A673 (cell line): ENCODE results near the gene ARL16. TPM values are rescaled to one million over a fixed set of nuclear protein-coding genes. Genes with fewer than 3 reads are reported as not detected.

ENCODE experiments used
- BruUV-seq: library from RNA; stranded (reverse); fragments of 400-500 nt; replicated peaks from 2 replicates; lab custom pipeline; 2021; lab: Mats Ljungman, UMichigan
- CTCF ChIA-PET: fragments of 300-600 bp; sonication (Branson Sonifier 250); formaldehyde crosslinking; loops from one replicate; lab custom pipeline; 2022; ENCODE audit warnings: antibody characterized with exemption; lab: Charles Lee
- POLR2A ChIA-PET: fragments of 300-600 bp; sonication (Branson Sonifier 250); formaldehyde crosslinking; loops from one replicate; lab custom pipeline; 2022; ENCODE audit warnings: antibody characterized with exemption; ENCODE audit not compliant: low non-redundant PET; lab: Charles Lee
- DNase-seq: peaks from one replicate; pipeline ENCODE4 v3.0.0-alpha.2; 2015; ENCODE audit warnings: low spot score
- H3K27ac ChIP-seq: fragments of 200-600 bp; sonication (generic); 2 replicates; pipeline ENCODE4 v1.5.1; 2016; ENCODE audit warnings: mixed run types, low read depth, mild to moderate bottlenecking, mixed read lengths, antibody characterized with exemption, low read length; ENCODE audit not compliant: poor library complexity, severe bottlenecking
- H3K27me3 ChIP-seq: fragments of 200-600 bp; sonication (generic); replicated peaks from 2 replicates; pipeline ENCODE4 v1.6.1; 2017; ENCODE audit warnings: mixed run types, low read depth, mild to moderate bottlenecking, mixed read lengths, antibody characterized with exemption, low read length; ENCODE audit not compliant: insufficient read depth, poor library complexity
- H3K36me3 ChIP-seq: fragments of 200-600 bp; sonication (generic); 2 replicates; pipeline ENCODE4 v1.6.1; 2016; ENCODE audit warnings: mixed run types, mild to moderate bottlenecking, mixed read lengths, antibody characterized with exemption, low read length; ENCODE audit not compliant: insufficient read depth, poor library complexity, severe bottlenecking
- H3K4me1 ChIP-seq: fragments of 200-600 bp; sonication (generic); 2 replicates; pipeline ENCODE4 v1.6.1; 2017; ENCODE audit warnings: mixed run types, mild to moderate bottlenecking, mixed read lengths, antibody characterized with exemption, low read length; ENCODE audit not compliant: insufficient read depth, poor library complexity, severe bottlenecking
- H3K4me3 ChIP-seq: fragments of 200-600 bp; sonication (generic); 2 replicates; pipeline ENCODE4 v1.5.1; 2016; ENCODE audit warnings: low read depth, mixed run types, mild to moderate bottlenecking, mixed read lengths, low read length; ENCODE audit not compliant: poor library complexity, severe bottlenecking
- H3K9me3 ChIP-seq: fragments of 200-600 bp; sonication (generic); 2 replicates; pipeline ENCODE4 v1.6.1; 2016; ENCODE audit warnings: mixed run types, low read depth, mild to moderate bottlenecking, mixed read lengths, antibody characterized with exemption, low read length; ENCODE audit not compliant: poor library complexity, severe bottlenecking
- CTCF ChIP-seq: fragments of 300-800, 200-600 bp; sonication (generic); conservative IDR thresholded peaks from 2 replicates; pipeline ENCODE4 v1.5.1; 2017; ENCODE audit warnings: low read depth, mild to moderate bottlenecking, antibody characterized with exemption, low read length, moderate library complexity, mixed read lengths
- EZH2 ChIP-seq: fragments of 200-600 bp; sonication (generic); IDR thresholded peaks from 2 replicates; pipeline ENCODE4 v1.6.1; 2017; ENCODE audit warnings: borderline replicate concordance, low read depth, mild to moderate bottlenecking, mixed read lengths, antibody characterized with exemption, low read length; ENCODE audit not compliant: poor library complexity, severe bottlenecking
- intact Hi-C: fragments of 100-400 bp; cut with micrococcal nuclease; formaldehyde crosslinking; loops from one replicate; pipeline ENCODE4 v1.10.0; 2022; ENCODE audit not compliant: unreplicated experiment
- total RNA-seq: library from RNA; stranded (reverse); gene quantifications from 2 replicates; pipeline ENCODE4 v1.2.3, GENCODE V29; 2021

The ARL16 gene
- total RNA-seq, 1 experiment from 2014 or later = 62.8 TPM

DNA sequence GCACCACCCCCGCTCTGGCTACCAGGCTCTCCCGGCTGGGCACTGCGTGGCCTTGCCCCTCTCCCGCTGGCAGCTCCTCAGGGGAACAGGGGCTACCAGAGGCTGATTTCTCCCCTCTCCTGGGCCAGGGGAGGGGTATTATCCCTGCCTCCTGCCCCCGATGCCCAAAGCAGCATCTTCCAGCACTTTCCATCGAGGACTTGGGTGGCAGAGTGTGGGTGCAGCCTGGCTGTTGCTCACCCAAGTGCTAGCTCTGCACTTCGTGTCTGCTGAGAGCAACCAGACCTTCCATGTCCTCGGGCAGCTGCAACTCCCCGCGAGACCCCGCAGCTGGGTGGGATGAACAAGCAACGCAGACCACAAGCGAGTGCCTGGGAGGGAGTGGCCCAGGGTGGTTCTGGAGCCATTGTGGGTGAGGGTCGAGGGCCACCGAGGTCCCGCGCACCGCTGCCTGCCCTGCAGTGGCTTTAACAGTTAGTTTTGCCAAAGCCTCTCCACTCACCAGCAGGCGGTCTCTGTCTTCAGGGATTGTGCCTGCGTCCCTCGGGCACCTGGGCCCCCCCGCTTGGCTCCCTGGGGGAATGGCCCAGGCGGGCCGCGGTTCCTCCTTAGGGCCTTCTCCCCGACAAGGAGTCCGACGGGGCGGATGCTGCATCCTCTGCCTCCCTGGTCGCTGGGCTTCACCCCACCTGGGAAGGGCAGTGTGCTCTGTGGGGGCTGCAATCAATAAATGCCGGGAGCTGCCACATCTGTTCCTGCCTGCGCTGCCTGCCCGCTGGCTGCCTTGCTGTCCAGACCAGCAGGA, 36.9 kb upstream of the ARL16 start:
- H3K9me3 ChIP-seq = no peaks in the 10 kb centered on the region
- no peak for DNase-seq
- ChIA-PET POLR2A (no interaction called here), CTCF (no interaction called here)
- H3K27me3 ChIP-seq = no peaks in the 10 kb centered on the region
- peaks cover 11% of the 10 kb centered on the region for H3K4me1 ChIP-seq
- BruUV-seq = no TSS peak
- H3K36me3 ChIP-seq = peaks cover 12% of the 10 kb centered on the region
- no peak overlapping the region for H3K4me3 ChIP-seq
- TF ChIP-seq CTCF (no peak), EZH2 (no peak)
- no peak overlapping the region for H3K27ac ChIP-seq
- intact Hi-C loops = no loop called here

DNA sequence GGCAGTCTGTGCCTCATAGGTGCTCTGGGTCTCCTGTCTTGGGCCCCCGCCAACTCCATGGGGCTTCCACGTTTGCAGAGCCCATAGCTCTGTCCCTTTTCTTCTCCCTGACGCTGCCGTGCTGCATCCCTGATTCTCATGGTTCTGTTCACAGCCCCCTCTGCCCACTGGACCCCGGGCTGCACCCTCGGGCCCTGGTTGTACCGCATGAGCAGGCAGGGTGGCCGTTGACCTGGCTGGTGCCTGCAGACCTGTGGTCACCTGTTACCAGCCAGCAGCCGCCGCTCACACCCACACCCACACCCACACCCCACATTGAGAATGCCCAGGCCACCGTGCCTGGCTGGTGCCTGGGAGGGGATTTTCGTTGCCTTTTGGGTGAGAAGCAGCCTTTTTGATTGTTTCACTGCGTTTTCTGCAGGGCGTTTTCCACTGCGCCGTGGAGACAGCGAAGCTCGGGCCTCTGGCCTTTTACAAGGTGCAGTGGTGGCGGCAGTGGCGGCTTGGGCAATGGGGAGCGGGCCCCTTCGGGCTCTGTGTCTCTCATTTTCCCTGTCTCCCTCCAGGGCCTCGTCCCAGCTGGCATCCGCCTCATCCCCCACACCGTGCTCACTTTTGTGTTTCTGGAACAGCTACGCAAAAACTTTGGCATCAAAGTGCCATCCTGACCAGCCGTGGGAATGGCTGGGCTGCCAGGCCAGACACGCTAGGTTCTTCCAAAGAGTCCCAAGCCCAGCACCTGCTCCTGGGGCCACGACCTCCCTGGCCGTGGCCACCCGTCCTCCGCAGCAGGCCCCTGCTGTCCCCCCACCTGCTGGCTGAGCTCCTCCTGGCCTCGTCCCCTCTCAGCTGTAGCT, 36.0 kb upstream of the ARL16 start:
- H3K4me3 ChIP-seq = no peak overlapping the region
- intact Hi-C loops = no loop called here
- peaks cover 11% of the 10 kb centered on the region for H3K4me1 ChIP-seq
- no peak overlapping the region for H3K27ac ChIP-seq
- H3K9me3 ChIP-seq = no peaks in the 10 kb centered on the region
- BruUV-seq = no TSS peak
- CTCF ChIA-PET = no interaction called here
- POLR2A ChIA-PET = interaction anchor here (0.5 kb wide), 1 partner anchor 20 kb away, joined by 9 read pairs; no protein-coding TSS in a partner anchor
- TF ChIP-seq CTCF = no peak
- no peak for TF ChIP-seq EZH2
- peaks cover 17% of the 10 kb centered on the region for H3K36me3 ChIP-seq
- H3K27me3 ChIP-seq = no peaks in the 10 kb centered on the region
- DNase-seq = no peak

GRCh38 chr17:81717766-81718089, 34.1 kb upstream of the ARL16 start:
- Histone ChIP-seq H3K9me3 (no peaks in the 10 kb centered on the region), H3K4me3 (no peak overlapping the region), H3K27me3 (no peaks in the 10 kb centered on the region), H3K36me3 (peaks cover 24% of the 10 kb centered on the region), H3K4me1 (peaks cover 3% of the 10 kb centered on the region), H3K27ac (no peak overlapping the region)
- ChIA-PET POLR2A (no interaction called here), CTCF (no interaction called here)
- BruUV-seq = no TSS peak
- TF ChIP-seq EZH2 (no peak), CTCF (no peak)
- DNase-seq = no peak
- intact Hi-C loops = no loop called here
